GM12875 (cell line): ENCODE measurements around the gene RASA3.

Experiments used
- H3K4me3 ChIP-seq: one replicate; pipeline ENCODE4 v1.5.1; 2011; ENCODE audit warnings: low read depth, low read length, control low read depth
- CTCF ChIP-seq: IDR thresholded peaks from 2 replicates; pipeline ENCODE4 v1.5.1; 2011; ENCODE audit warnings: low read depth, mild to moderate bottlenecking, control low read depth, inconsistent platforms, low read length, moderate library complexity, borderline replicate concordance; ENCODE audit not compliant: insufficient read depth

Gene RASA3

DNA sequence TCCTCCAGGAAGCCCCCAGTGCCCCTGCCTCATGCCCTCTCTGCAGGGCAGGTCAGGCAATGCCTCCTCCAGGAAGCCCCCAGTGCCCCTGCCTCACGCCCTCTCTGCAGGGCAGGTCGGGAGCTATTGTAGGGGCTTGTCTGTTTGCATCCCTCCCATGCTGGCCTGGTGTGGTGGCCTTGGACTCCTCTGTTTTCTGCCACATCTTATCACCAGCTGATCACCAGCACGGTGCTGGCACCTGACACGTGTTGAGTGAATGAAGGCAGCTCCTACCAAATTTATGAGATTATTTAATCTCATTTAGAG is 107.1 kb downstream of the RASA3 start:
- no peak for TF ChIP-seq CTCF
- H3K4me3 ChIP-seq, result no peak overlapping the region

DNA sequence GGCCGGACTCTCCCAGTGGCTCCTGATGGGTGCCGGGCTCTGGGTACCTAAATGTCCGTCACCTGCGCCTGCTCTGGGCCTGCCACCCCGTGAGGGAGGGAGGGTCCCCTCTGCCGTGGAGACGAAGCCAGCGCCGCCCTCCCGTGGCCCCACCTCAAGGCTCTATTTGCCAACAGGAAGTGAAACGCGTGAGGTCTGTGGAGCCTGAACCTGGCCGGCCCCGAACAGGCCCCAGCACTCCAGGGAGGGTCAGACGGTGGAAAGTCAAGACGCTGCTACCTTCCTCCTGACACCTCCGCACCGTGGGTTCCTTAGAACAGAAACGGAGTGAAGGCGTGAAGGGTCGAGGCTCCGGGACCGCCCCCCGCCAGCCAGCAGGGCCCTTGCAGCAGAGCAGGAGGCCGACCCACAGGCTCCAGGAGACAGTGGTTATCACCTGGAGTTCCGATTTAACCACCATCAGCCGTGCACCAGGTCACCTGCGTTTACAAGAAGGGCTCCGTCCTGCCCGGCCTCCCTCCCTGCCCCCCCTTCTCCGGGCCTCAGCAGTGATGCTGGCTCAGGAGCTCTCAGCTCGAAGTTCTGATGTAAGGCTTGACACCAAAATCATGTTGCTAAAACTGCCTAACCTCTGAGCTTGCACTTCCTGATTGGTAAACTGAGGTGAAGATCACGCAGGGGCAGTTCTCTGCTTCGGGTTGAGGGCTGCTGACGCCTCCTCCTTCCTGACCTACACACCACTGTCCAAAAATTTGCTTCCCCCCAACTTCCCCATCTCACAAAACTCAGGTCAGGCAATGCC is 107.6 kb downstream of the RASA3 start:
- no peak overlapping the region for H3K4me3 ChIP-seq
- TF ChIP-seq CTCF, result no peak

GRCh38 chr13:114023716-114024602 is 108.5 kb downstream of the RASA3 start:
- H3K4me3 ChIP-seq, result no peak overlapping the region
- no peak for TF ChIP-seq CTCF

- no peak overlapping the region for H3K4me3 ChIP-seq
- no peak for TF ChIP-seq CTCF
These were observed 109.5 kb downstream of the RASA3 start for GRCh38 chr13:114022876-114023275.

GRCh38 chr13:114022309-114022669 is 110.1 kb downstream of the RASA3 start:
- no peak for TF ChIP-seq CTCF
- no peak overlapping the region for H3K4me3 ChIP-seq

- no peak overlapping the region for H3K4me3 ChIP-seq
- no peak for TF ChIP-seq CTCF
These were observed 110.7 kb downstream of the RASA3 start for GRCh38 chr13:114021464-114022308.
